CD4-positive, alpha-beta T cell (primary cell): ENCODE results near the gene EEFSEC. TPM values are rescaled to one million over a fixed set of nuclear protein-coding genes. Genes with fewer than 3 reads are reported as not detected.

Experiments used
- ATAC-seq: fragments of 200-7000 bp; cut with Tn5 transposase; one replicate; pipeline ENCODE4 v1.10.0; 2022; ENCODE audit warnings: mild to moderate bottlenecking; ENCODE audit not compliant: poor library complexity
- CTCF ChIA-PET: fragments of 350-600 bp; sonication (Branson Sonifier 250); formaldehyde crosslinking; loops from one replicate; lab custom pipeline; 2021; ENCODE audit warnings: antibody characterized with exemption, inconsistent platforms; lab: Charles Lee
- POLR2A ChIA-PET: fragments of 350-600 bp; sonication (Branson Sonifier 250); formaldehyde crosslinking; loops from one replicate; lab custom pipeline; 2021; ENCODE audit warnings: antibody characterized with exemption, inconsistent platforms; lab: Charles Lee
- DNase-seq, 14 experiments: peaks; one replicate each; pipeline ENCODE4 v3.0.0-alpha.2; 2013 to 2020; ENCODE audit warnings: mixed read lengths in 2 of 14
- H3K27ac ChIP-seq, 2 donors: one replicate each; pipeline versions ENCODE4 v1.5.1 to v1.7.0; 2013; ENCODE audit warnings: low read length in 2 of 2, low read depth in 1 of 2, mild to moderate bottlenecking in 1 of 2
- H3K27me3 ChIP-seq, 2 experiments: 1 replicate in 1 of 2; 2 replicates in 1 of 2; pipeline versions ENCODE4 v1.6.1 to v1.7.0; 2013; ENCODE audit warnings: low read length in 2 of 2, control low read depth in 1 of 2, mild to moderate bottlenecking in 1 of 2, moderate library complexity in 1 of 2; ENCODE audit not compliant: insufficient read depth in 2 of 2, control insufficient read depth in 1 of 2
- H3K36me3 ChIP-seq: one replicate; pipeline ENCODE4 v1.6.1; 2013; ENCODE audit warnings: low read length, control low read depth; ENCODE audit not compliant: insufficient read depth
- H3K4me1 ChIP-seq: one replicate; pipeline ENCODE4 v1.6.1; 2013; ENCODE audit warnings: low read length, control low read depth; ENCODE audit not compliant: insufficient read depth
- H3K4me3 ChIP-seq: one replicate; pipeline ENCODE4 v1.5.1; 2013; ENCODE audit warnings: mild to moderate bottlenecking, low read length, moderate library complexity
- H3K9me3 ChIP-seq, 2 experiments: 1 replicate in 1 of 2; 2 replicates in 1 of 2; pipeline versions ENCODE4 v1.6.1 to v1.7.0; 2013; ENCODE audit warnings: low read length in 2 of 2, mild to moderate bottlenecking in 2 of 2, control low read depth in 1 of 2, moderate library complexity in 1 of 2; ENCODE audit not compliant: control insufficient read depth in 1 of 2, insufficient read depth in 1 of 2
- H3K27ac Mint-ChIP-seq: one replicate; pipeline ENCODE4 v1.8.0; 2020; ENCODE audit warnings: mixed read lengths
- H3K27me3 Mint-ChIP-seq: one replicate; pipeline ENCODE4 v1.8.0; 2021; ENCODE audit warnings: mixed read lengths
- H3K36me3 Mint-ChIP-seq: one replicate; pipeline ENCODE4 v1.8.0; 2021; ENCODE audit warnings: low read depth, mixed read lengths
- H3K4me1 Mint-ChIP-seq: one replicate; pipeline ENCODE4 v1.8.0; 2021; ENCODE audit warnings: low read depth, mixed read lengths
- H3K4me3 Mint-ChIP-seq: one replicate; pipeline ENCODE4 v1.8.0; 2020; ENCODE audit warnings: mild to moderate bottlenecking, mixed read lengths
- H3K9me3 Mint-ChIP-seq: one replicate; pipeline ENCODE4 v1.8.0; 2020; ENCODE audit warnings: mixed read lengths
- CTCF ChIP-seq: fragments of 200-600 bp; IDR thresholded peaks from one replicate; pipeline ENCODE4 v1.8.0; 2022; ENCODE audit warnings: antibody characterized with exemption, mild to moderate bottlenecking
- intact Hi-C, 2 experiments: fragments of 100-400 bp; cut with DNase I in 1 of 2; cut with micrococcal nuclease in 1 of 2; formaldehyde crosslinking; loops; one replicate each; pipeline versions ENCODE4 v1.15.1 to v1.9.0; 2023 to 2025; cut with DNase I, micrococcal nuclease
- total RNA-seq, 174 experiments: library from RNA in 2 of 174; stranded (reverse) in 2 of 174; gene quantifications; one replicate each; pipeline ENCODE4 v1.2.3 and lab custom pipeline; 2021 to 2026

Gene EEFSEC
- total RNA-seq, 2 experiments from 2014 or later = 13.1 to 13.9 TPM

GRCh38 chr3:128452120-128452519 lies 298.8 kb downstream of the EEFSEC start:
- no peak overlapping the region for H3K27ac ChIP-seq
- peaks cover 0 to 28% of the 10 kb centered on the region in 2 experiments for H3K9me3 ChIP-seq
- ATAC-seq = no peak
- TF ChIP-seq CTCF = no peak
- H3K9me3 Mint-ChIP-seq = peaks cover 14% of the 10 kb centered on the region
- H3K27me3 Mint-ChIP-seq = peaks cover 26% of the 10 kb centered on the region
- H3K4me1 Mint-ChIP-seq = peaks cover 34% of the 10 kb centered on the region
- peaks cover 6% of the 10 kb centered on the region for H3K36me3 Mint-ChIP-seq
- intact Hi-C loops = no loop called here
- H3K4me3 Mint-ChIP-seq = no peak overlapping the region
- ChIA-PET POLR2A (no interaction called here), CTCF (no interaction called here)
- H3K4me1 ChIP-seq = peaks cover 21% of the 10 kb centered on the region
- peaks cover 2 to 12% of the 10 kb centered on the region in 2 experiments for H3K27me3 ChIP-seq
- no peaks in the 10 kb centered on the region for H3K36me3 ChIP-seq
- no peak overlapping the region for H3K27ac Mint-ChIP-seq
- no peak overlapping the region for H3K4me3 ChIP-seq
- no peak for DNase-seq

GRCh38 chr3:128452678-128453275 lies 299.5 kb downstream of the EEFSEC start:
- TF ChIP-seq CTCF = no peak
- H3K27me3 Mint-ChIP-seq = peaks cover 26% of the 10 kb centered on the region
- Histone ChIP-seq H3K36me3 (no peaks in the 10 kb centered on the region), H3K27ac (no peak overlapping the region), H3K4me1 (peaks cover 15% of the 10 kb centered on the region), H3K4me3 (no peak overlapping the region), H3K27me3 (peaks cover 2 to 12% of the 10 kb centered on the region in 2 experiments), H3K9me3 (peaks cover 0 to 21% of the 10 kb centered on the region in 2 experiments)
- ATAC-seq (no peak), DNase-seq (no peak)
- ChIA-PET POLR2A (no interaction called here), CTCF (no interaction called here)
- no peak overlapping the region for H3K27ac Mint-ChIP-seq
- intact Hi-C loops = no loop called here
- H3K9me3 Mint-ChIP-seq = peaks cover 14% of the 10 kb centered on the region
- peaks cover 6% of the 10 kb centered on the region for H3K36me3 Mint-ChIP-seq
- no peak overlapping the region for H3K4me3 Mint-ChIP-seq
- peaks cover 28% of the 10 kb centered on the region for H3K4me1 Mint-ChIP-seq

GRCh38 chr3:128453501-128454309 lies 300.4 kb downstream of the EEFSEC start:
- Mint-ChIP-seq H3K4me1 (peaks cover 20% of the 10 kb centered on the region), H3K9me3 (peaks cover 10% of the 10 kb centered on the region), H3K36me3 (peaks cover under 1% of the 10 kb centered on the region), H3K4me3 (no peak overlapping the region), H3K27ac (no peak overlapping the region), H3K27me3 (peaks cover 30% of the 10 kb centered on the region)
- intact Hi-C loops = no loop called here
- Histone ChIP-seq H3K27ac (no peak overlapping the region), H3K27me3 (peaks cover 2 to 12% of the 10 kb centered on the region in 2 experiments), H3K9me3 (peaks cover 0 to 15% of the 10 kb centered on the region in 2 experiments), H3K4me3 (no peak overlapping the region), H3K4me1 (peaks cover 5% of the 10 kb centered on the region), H3K36me3 (no peaks in the 10 kb centered on the region)
- TF ChIP-seq CTCF = no peak
- ATAC-seq = no peak
- ChIA-PET POLR2A (no interaction called here), CTCF (no interaction called here)
- DNase-seq = no peak
